ENCODE data around the gene NFIX. TPM values are rescaled to one million over a fixed set of nuclear protein-coding genes. Genes with fewer than 3 reads are reported as not detected.
"Not testable (repeated sequence)": the region's sequence is repeated elsewhere in the genome, so short reads cannot be mapped to it uniquely, and the experiment has no call there.

Gene NFIX
- total RNA-seq, 2 experiments from 2014 or later, result 4.7 to 5.0 TPM

DNA sequence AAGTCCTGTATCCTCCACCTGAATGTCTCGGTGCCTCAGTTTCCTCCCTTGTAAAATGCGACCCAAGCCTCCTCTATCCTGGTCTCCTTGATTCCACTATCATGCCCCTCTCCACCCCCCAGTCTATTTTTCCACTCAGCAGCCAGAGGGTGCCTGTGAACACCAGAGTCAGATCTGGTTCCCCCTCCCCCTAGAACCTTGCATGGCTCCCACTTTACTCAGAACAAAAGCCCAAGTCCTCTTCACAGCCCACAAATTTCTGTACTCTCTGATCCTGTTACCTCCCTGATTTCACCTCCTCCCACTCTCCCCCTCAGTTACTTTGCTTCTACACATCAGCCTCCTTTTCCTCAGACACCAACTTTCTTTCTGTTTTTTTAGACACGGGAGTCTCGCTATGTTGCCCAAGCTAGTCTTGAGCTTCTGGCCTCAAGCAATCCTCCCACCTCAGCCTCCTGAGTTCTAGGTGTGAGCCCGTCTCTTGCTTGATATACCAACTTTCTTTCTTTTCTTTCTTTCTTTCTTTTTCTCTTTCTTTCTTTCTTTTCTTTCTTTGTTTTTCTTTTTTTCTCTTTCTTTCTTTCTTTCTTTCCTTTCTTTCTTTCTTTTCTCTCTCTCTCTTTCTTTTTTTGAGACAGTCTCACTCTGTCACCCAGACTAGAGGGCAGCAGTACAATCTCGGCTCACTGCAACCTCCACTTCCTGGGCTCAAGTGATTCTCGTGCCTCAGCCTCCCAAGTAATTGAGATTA, 25.0 kb upstream of the NFIX start:
- intact Hi-C loops (cut with micrococcal nuclease), result no loop called here
- TF ChIP-seq, protein P1, sequence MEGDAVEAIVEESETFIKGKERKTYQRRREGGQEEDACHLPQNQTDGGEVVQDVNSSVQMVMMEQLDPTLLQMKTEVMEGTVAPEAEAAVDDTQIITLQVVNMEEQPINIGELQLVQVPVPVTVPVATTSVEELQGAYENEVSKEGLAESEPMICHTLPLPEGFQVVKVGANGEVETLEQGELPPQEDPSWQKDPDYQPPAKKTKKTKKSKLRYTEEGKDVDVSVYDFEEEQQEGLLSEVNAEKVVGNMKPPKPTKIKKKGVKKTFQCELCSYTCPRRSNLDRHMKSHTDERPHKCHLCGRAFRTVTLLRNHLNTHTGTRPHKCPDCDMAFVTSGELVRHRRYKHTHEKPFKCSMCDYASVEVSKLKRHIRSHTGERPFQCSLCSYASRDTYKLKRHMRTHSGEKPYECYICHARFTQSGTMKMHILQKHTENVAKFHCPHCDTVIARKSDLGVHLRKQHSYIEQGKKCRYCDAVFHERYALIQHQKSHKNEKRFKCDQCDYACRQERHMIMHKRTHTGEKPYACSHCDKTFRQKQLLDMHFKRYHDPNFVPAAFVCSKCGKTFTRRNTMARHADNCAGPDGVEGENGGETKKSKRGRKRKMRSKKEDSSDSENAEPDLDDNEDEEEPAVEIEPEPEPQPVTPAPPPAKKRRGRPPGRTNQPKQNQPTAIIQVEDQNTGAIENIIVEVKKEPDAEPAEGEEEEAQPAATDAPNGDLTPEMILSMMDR (IDR thresholded peaks at IDR 0.05), result no peak
- Mint-ChIP-seq H3K27me3 (no peaks in the 10 kb centered on the region), H3K4me3 (no peak overlapping the region), H3K4me1 (ENCODE audit: low read depth) (peaks cover 7% of the 10 kb centered on the region), H3K27ac (no peak overlapping the region), H3K9me3 (no peaks in the 10 kb centered on the region), H3K36me3 (ENCODE audit: low read depth) (no peaks in the 10 kb centered on the region)
- ATAC-seq (no peak), DNase-seq (no peak)
- ChIA-PET POLR2A (no interaction called here), CTCF (interaction anchor here (0.6 to 1.2 kb wide), 2 partner anchors 7 to 60 kb away, joined by 3 read pairs; no protein-coding TSS in a partner anchor)

DNA sequence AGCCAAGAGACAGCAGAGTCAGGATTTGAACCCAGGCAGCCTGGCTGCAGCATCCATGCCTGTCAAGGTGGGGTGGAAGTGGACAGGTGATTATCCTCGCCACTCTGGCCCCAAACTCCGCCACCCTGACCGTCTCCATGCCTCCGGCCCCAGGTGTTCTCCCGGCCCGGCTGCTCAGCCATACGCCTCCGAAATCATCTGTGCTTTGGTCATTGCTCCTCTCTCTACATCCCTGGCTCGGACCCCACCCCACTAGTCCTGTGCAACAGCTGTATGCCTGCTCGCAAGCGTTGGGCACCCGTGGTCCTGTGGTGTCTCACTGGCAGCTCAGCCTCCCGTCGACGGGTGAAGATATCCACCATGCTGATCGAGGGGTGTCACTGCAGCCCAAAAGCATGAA, 22.0 kb upstream of the NFIX start:
- POLR2A ChIA-PET, result no interaction called here

DNA sequence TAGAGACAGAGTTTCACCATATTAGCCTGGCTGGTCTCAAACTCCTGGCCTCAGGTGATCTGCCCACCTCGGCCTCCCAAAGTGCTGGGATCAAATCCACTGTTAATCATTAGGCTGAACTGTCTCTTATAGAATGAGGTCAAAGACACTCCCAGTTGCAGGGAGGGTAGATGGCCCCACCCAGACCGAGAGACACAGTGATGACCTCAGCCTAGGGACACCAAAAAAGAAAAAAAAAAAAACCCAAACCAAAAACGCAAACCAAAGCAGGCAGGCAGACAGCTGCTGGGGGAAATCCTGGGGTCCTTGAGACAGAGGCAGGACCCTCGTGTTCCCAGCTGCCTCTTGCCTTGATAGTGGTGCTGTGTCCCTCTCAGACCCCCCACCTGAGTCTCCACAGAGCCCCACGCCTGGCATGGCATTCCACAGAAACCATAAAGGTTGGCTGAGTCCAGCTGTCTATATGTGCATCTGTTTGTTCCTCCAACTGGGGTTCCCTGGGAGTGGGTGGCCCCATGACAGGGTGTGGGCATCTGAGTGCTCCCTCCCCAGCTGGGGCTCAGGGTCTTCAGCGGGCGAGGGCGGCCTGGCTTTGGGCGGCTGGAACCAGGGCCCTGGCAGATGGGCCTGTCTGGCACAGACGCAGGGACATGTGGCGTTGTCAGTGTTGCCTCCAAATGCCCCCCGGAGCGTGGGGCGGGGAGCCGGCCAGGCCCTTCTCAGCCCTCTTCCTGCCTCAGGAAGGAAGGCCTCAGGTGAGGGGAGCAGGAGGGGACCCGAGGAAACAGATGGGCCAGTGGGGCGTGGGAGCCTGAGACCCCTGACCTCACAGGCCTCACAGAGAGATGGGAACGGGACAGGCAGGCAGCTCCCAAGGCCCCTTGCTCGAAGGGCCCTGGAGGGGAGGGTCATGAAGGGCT, 20.7 kb upstream of the NFIX start:
- no peak overlapping the region for H3K27ac Mint-ChIP-seq
- H3K4me1 Mint-ChIP-seq (ENCODE audit: low read depth), result peaks cover 4% of the 10 kb centered on the region

More for the DNA sequence above, 22.0 kb upstream of the NFIX start:
- TF ChIP-seq, protein P1 (IDR thresholded peaks at IDR 0.05), result no peak
- Mint-ChIP-seq H3K27ac (no peak overlapping the region), H3K36me3 (ENCODE audit: low read depth) (no peaks in the 10 kb centered on the region), H3K27me3 (peaks cover 10% of the 10 kb centered on the region), H3K4me1 (ENCODE audit: low read depth) (peaks cover 4% of the 10 kb centered on the region), H3K9me3 (no peaks in the 10 kb centered on the region), H3K4me3 (no peak overlapping the region)
- intact Hi-C loops (cut with micrococcal nuclease), result no loop called here
- no peak for DNase-seq
- no peak for ATAC-seq
- CTCF ChIA-PET, result interaction anchor here (0.6 to 1.4 kb wide), 2 partner anchors 88 to 120 kb away, joined by 6 to 7 read pairs; no protein-coding TSS in a partner anchor

DNA sequence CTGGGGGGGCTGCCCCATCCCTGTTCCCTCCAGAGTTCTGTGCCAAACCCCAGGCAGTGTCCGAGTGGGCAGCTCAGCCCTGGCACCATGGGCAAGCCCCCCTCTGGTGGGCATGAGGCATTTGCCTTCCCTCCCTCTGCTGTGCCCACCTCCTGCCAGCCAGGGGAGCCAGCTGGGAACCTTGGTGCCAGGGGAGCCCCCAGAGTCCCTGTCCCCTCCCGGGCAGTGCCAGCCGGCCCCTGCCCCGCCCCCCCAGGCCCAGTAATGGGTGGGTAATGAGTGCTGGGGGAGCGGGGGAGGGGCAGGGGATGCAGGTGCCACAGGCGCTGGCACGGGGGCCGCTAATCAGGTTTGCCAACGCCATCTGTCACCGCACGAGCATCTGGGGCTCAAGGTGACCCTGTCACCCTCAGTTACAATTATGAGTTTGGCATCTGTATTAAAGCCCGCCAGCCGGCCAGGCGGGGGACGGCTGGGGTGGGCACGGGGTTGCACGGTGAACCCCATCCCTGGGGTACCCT, 20.0 kb upstream of the NFIX start:
- POLR2A ChIA-PET, result no interaction called here

More for the DNA sequence above, 20.7 kb upstream of the NFIX start:
- Mint-ChIP-seq H3K4me3 (no peak overlapping the region), H3K27me3 (peaks cover 10% of the 10 kb centered on the region), H3K36me3 (ENCODE audit: low read depth) (no peaks in the 10 kb centered on the region), H3K9me3 (no peaks in the 10 kb centered on the region)
- intact Hi-C loops (cut with micrococcal nuclease), result loop anchor here (5.0 kb wide), 1 partner anchor 88 kb away; no protein-coding TSS in a partner anchor
- ChIA-PET CTCF (interaction anchor here (6.6 to 12.9 kb wide), 4 partner anchors 9 to 120 kb away, joined by 95 to 160 read pairs (median 135); no protein-coding TSS in a partner anchor), POLR2A (no interaction called here)
- DNase-seq (no peak), ATAC-seq (no peak)
- TF ChIP-seq, protein P1 (IDR thresholded peaks at IDR 0.05), result no peak

DNA sequence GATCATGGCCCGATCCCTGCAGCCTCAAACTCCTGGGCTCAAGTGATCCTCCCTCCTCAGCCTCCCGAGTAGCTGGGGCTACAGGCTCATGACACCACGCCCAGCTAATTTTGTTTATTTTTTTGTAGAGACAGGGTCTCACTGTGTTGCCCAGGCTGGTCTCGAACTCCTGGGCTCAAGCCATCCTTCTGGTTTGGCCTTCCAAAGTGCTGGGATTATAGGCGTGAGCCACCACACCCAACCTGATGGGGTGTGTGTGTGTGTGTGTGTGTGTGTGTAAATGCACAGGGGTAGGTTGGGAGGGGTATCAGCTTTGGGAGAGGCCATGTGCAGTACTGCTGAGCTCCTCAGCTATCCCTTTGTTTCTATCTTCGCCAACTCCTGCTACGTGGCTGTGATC, 19.2 kb upstream of the NFIX start:
- intact Hi-C loops (cut with micrococcal nuclease), result loop anchor here (5.0 kb wide), 1 partner anchor 86 kb away; no protein-coding TSS in a partner anchor
- DNase-seq, POLR2A ChIA-PET: not testable (repeated sequence)

More for the DNA sequence above, 20.0 kb upstream of the NFIX start:
- Mint-ChIP-seq H3K27ac (no peak overlapping the region), H3K27me3 (peaks cover 10% of the 10 kb centered on the region), H3K4me3 (no peak overlapping the region), H3K9me3 (no peaks in the 10 kb centered on the region), H3K4me1 (ENCODE audit: low read depth) (peaks cover under 1% of the 10 kb centered on the region), H3K36me3 (ENCODE audit: low read depth) (no peaks in the 10 kb centered on the region)
- CTCF ChIA-PET, result interaction anchor here (1.4 to 12.9 kb wide), 6 partner anchors 10 to 119 kb away, joined by 4 to 160 read pairs (median 106); no protein-coding TSS in a partner anchor
- TF ChIP-seq, protein P1 (IDR thresholded peaks at IDR 0.05), result no peak
- intact Hi-C loops (cut with micrococcal nuclease), result loop anchor here (5.0 kb wide), 1 partner anchor 87 kb away; no protein-coding TSS in a partner anchor
- DNase-seq (no peak), ATAC-seq (no peak)

More for the DNA sequence above, 19.2 kb upstream of the NFIX start:
- H3K4me1 Mint-ChIP-seq (ENCODE audit: low read depth); H3K9me3 Mint-ChIP-seq; ATAC-seq; H3K27ac Mint-ChIP-seq; H3K36me3 Mint-ChIP-seq (ENCODE audit: low read depth); H3K27me3 Mint-ChIP-seq; H3K4me3 Mint-ChIP-seq: not testable (repeated sequence)
- CTCF ChIA-PET, result interaction anchor here (1.1 to 12.9 kb wide), 11 partner anchors 8 to 301 kb away, joined by 4 to 160 read pairs (median 22); no protein-coding TSS in a partner anchor
